HG03280 (cell line): ENCODE data around the gene KCNH2.

Experiments
- ATAC-seq: cut with Tn5 transposase; IDR thresholded peaks from one replicate; pipeline ENCODE4 v1.9.1; 2021; ENCODE audit warnings: mild to moderate bottlenecking, moderate library complexity; ENCODE audit not compliant: unreplicated experiment

KCNH2 gene

GRCh38 chr7:150937848-150938561 lies 40.1 kb downstream of the KCNH2 start:
- no peak for ATAC-seq

GRCh38 chr7:150936018-150936417 lies 42.1 kb downstream of the KCNH2 start:
- ATAC-seq = no peak

GRCh38 chr7:150935149-150935548 lies 43.0 kb downstream of the KCNH2 start:
- ATAC-seq = no peak

GRCh38 chr7:150934045-150934766 lies 43.9 kb downstream of the KCNH2 start:
- no peak for ATAC-seq

- ATAC-seq = no peak
Observed at GRCh38 chr7:150931199-150931869, 46.8 kb downstream of the KCNH2 start.

- ATAC-seq = no peak
Observed at GRCh38 chr7:150928541-150928940, 49.6 kb downstream of the KCNH2 start.

- no peak for ATAC-seq
Observed at GRCh38 chr7:150927956-150928344, 50.2 kb downstream of the KCNH2 start.

GRCh38 chr7:150927157-150927955 lies 50.8 kb downstream of the KCNH2 start:
- no peak for ATAC-seq

GRCh38 chr7:150926066-150926465 lies 52.1 kb downstream of the KCNH2 start:
- ATAC-seq = no peak

- ATAC-seq = no peak
Observed at GRCh38 chr7:150924369-150924781, 53.7 kb downstream of the KCNH2 start.

- ATAC-seq = no peak
Observed at GRCh38 chr7:150923802-150924201, 54.3 kb downstream of the KCNH2 start.

- ATAC-seq = no peak
Observed at GRCh38 chr7:150923196-150923595, 54.9 kb downstream of the KCNH2 start.

- ATAC-seq = no peak
Observed at GRCh38 chr7:150919160-150919559, 59.0 kb downstream of the KCNH2 start.

- ATAC-seq = no peak
Observed at GRCh38 chr7:150918378-150918777, 59.7 kb downstream of the KCNH2 start.

- no peak for ATAC-seq
Observed at GRCh38 chr7:150917969-150918368, 60.2 kb downstream of the KCNH2 start.

- no peak for ATAC-seq
Observed at GRCh38 chr7:150916670-150917069, 61.5 kb downstream of the KCNH2 start.

- no peak for ATAC-seq
Observed at GRCh38 chr7:150914966-150915365, 63.2 kb downstream of the KCNH2 start.

- no peak for ATAC-seq
Observed at GRCh38 chr7:150914196-150914595, 63.9 kb downstream of the KCNH2 start.

GRCh38 chr7:150912427-150912826 lies 65.7 kb downstream of the KCNH2 start:
- ATAC-seq = no peak

- no peak for ATAC-seq
Observed at GRCh38 chr7:150911590-150912267, 66.4 kb downstream of the KCNH2 start.
